Measurements from ENCODE around the gene ACADSB.

GRCh38 chr10:123034332-123034731 lies 25.5 kb downstream of the ACADSB start:
- TF ChIP-seq CTCF (IDR thresholded peaks at IDR 0.05 in 4 of 5, conservative IDR thresholded peaks at IDR 0.05 in 1 of 5) = no peak
- TF ChIP-seq POLR2A (IDR thresholded peaks at IDR 0.05) = no peak
